Stimulated activated CD8-positive, alpha-beta memory T cell treated with anti-CD3 and anti-CD28 coated beads, Interleukin-7, amount 100 ng/mL, for 1 hour (primary cell): Measurements from ENCODE around the gene ANKRD28.
A peak's percentile ranks its signal among the peaks of the same experiment; 100 is the strongest.
"Not testable (repeated sequence)": the region's sequence is repeated elsewhere in the genome, so short reads cannot be mapped to it uniquely, and the experiment has no call there.

Experiments used
- DNase-seq, 2 donors: peaks; one replicate each; pipeline ENCODE4 v3.0.0-alpha.2; 2020; ENCODE audit warnings: low read depth in 2 of 2

The ANKRD28 gene

DNA sequence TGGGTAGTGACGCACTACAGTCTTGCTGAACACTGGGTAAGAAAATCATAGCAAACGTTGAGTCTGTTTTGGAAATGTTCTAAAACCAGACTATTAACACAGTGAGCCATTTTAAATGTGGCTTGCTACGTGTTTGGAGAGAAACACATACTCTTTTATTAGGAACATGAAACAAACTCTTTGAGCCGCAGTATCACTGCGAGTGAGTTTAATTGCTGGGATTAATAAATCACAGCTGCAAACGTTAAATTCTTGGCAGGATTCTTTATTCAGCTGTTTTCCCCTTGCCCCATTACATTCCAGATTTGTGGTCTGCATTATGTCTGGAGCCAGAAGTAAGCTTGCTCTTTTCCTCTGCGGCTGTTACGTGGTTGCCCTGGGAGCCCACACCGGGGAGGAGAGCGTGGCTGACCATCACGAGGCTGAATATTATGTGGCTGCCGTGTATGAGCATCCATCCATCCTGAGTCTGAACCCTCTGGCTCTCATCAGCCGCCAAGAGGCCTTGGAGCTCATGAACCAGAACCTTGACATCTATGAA lies 162.6 kb downstream of the ANKRD28 start:
- DNase-seq, result no peak

DNA sequence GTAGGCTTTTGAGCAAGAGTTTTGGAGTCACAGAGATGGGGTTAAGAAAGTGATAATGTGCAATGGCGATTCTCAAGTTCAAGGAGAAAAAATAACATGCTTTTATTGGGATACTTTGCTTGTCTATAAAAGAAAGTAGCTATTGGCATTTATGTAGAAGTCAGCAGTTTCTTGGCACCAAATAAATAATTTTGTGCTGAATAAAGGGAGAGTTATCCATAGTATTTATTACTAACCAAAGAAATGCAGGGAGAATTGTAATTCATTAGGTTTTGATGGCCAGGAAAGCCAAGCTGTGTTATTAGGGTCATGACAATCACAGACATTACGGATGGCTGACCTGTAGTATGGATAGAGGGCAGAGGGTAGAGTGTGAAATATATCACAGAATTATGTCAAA lies 163.1 kb downstream of the ANKRD28 start:
- DNase-seq, result no peak

DNA sequence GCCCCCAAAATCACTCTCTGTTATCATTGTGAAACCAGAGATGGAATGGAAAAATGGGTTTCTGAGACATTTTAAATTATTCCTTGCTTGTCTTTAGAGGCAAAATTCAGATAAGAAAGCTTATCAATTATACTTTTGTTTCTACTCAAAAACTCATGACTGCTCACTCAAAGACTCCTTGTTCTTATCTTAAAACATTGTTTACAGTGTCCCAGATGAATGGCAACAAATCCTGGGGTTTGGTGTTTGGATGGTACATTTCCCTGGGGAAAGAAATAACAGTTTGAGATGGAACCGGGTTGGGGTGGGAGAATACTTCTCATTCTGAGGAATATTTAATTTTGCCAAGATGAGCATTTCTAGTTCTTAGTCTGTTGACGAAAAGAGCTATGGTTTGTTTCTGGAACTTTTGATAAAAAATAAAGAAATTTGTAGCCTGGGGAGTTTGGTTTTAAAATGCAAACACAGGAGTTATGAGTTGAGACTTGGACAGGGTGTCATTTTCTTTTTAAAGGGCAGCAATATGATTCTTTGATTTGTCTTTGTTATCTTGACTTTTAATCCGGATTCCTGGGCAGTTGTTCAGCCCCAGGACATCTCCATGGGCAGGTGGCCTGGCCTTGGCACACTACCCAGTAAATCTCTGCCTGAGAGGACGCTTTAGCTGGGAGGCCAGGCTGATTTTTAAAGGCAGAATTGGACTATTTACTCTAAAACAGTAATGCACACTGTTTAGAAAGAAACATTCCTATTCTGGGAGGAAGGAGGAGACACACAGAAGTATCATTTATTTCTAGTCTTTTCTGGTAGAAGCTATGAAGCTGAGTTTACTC lies 163.8 kb downstream of the ANKRD28 start:
- no peak for DNase-seq

DNA sequence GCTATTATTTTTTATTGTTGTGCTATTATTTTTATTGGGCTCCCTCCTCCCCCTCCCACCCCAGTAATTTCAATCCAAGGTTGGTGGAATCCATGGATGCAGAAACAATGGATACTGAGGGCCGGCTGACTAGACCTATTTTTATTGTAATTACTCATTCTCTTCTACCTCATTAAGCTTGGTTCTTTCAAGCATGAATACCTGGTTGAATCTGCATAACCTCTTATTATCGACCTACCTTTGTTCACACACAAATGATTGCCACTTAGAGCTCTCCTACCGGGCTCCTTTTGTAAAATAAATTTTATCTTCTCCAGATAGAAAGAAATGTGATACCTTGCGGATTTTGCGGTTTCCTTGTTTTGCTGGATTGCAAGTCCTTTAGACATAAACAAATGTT lies 164.6 kb downstream of the ANKRD28 start:
- DNase-seq, result no peak

DNA sequence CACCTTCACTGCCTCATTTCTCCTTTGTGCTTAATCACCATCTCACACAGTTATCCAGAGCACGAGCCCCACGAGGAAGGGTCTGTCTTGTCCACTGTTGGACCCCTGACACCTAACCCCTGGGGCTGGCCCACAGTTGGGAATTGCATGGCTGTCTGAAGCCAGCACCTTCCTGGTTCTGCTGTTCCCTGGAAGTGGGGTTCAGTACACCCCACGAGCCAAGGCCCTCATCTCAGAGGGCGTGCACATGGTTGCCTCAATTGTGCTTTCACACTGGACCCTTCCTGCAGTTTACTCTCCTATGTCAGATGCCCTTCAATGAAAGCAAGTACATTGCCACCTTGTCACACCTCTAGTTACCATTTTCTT lies 165.6 kb downstream of the ANKRD28 start:
- DNase-seq, result no peak

DNA sequence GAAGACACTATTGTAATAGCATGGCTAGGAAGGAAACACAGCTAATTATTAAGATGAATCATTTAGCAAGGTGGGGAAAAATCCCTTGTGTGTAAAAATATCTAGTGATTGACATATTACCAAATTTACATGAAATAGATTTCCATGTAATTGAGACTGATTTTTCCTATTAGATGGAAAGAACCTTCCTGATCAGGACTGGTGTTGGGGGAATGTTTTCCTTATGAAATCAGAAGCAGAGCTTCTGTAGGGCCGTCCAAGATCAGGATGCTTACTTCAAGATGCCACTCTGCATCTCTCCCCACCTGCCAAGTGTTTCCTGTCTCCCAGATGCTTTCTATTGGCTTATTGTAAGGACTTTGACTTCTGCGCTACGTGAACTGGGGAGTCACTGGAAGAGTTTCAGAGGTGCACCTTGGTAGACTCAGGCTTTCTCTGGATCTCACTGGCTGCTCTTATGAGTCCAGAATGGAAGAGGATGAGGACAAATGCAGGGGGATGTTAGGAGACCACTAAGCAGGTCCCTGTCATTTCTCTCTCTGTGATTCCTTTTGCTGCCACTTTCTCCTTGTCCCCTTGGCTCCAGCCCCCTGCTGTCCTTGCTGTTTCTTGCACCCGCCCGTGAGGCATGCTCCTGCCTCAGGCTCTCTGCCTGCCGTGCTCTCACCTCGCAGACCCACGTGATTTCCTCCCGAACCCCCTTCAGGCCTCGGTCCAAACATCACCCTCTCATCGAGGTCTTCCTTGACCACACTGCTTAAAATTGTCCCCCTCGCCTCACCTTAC lies 166.2 kb downstream of the ANKRD28 start:
- no peak for DNase-seq

DNA sequence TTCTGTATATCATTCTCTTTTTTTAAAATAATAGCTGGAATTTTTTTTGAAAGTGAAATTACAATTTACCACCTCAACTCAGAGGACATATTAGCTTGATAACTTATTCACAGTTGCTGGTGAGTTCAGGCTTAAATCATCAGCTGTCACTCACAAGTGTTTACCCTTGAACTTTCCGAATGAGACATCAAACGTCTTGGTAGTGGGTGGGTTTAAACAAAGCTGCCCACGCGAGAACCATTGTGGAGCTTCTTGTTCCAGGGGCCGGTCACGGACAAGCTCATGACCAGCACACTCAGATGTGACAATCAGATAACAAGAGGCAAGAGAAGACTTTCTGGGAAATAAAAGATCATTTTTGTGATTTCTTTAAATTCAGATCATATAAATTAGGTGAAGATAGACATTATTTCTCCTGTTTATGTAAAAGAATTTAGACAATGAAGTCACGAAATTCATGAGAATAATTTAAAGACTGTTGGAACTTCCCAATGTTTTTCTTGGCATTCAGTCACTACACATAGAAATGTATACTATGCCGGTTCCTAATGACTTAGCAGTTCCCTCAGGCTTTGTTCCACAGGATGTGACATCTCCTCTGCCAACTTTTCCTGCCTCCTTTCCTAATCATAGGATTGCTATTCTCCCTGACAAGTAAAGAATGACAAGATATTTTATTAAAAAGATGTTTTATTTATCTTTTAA lies 167.0 kb downstream of the ANKRD28 start:
- DNase-seq, result no peak

DNA sequence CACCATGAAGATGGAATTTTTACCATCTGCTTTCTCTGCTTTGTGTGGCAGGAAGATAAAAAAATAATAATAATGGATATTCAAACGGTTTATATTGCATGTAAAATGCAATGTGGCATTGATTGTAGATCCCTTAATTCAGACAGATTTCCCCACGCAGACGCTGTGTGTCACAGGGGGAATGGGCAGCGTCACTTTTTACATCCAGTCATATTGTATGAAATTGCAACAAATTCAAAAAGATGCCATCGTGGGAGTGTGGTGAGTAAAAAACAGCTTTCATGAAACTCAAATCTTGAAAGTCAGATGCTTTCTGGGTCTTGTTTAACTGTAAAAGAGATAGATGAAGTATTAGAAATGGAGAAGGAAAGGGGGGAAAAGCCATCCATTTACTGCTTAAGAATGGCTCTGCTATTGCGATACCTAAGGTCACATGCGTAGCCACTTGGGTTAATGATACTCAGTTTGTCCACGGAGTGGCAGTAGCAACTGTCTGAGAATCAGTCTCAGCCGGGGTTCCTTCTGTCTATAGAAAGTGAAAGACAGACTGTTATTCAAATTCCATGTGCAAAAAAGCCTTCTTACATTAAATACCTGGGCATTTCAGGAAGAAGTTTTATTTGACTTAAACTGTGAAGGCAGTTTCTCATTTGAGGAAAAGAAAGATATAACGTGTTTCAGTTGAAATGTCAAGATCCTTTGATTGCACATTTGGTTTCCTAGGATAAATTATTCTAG lies 167.8 kb downstream of the ANKRD28 start:
- DNase-seq, result peak in 1 of 2 donors; percentile 26

DNA sequence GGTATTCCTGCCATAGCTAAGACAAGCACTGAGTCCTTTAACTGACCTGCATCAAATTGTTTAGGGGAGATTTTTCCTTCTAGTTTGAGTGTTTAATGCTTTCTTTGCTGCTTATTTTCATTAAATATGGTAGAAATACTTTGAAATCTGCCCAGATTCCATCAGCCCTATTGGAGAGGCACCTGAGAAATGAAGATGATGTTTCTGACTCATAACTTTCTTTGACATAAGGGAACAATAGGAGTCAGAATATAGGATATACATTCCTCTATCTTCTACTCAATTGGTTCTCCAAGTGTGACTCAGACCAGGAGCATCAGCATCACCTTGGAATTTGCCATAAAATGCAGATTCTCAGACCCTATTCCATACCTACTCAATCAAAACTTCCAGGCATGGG lies 168.8 kb downstream of the ANKRD28 start:
- DNase-seq, result no peak

DNA sequence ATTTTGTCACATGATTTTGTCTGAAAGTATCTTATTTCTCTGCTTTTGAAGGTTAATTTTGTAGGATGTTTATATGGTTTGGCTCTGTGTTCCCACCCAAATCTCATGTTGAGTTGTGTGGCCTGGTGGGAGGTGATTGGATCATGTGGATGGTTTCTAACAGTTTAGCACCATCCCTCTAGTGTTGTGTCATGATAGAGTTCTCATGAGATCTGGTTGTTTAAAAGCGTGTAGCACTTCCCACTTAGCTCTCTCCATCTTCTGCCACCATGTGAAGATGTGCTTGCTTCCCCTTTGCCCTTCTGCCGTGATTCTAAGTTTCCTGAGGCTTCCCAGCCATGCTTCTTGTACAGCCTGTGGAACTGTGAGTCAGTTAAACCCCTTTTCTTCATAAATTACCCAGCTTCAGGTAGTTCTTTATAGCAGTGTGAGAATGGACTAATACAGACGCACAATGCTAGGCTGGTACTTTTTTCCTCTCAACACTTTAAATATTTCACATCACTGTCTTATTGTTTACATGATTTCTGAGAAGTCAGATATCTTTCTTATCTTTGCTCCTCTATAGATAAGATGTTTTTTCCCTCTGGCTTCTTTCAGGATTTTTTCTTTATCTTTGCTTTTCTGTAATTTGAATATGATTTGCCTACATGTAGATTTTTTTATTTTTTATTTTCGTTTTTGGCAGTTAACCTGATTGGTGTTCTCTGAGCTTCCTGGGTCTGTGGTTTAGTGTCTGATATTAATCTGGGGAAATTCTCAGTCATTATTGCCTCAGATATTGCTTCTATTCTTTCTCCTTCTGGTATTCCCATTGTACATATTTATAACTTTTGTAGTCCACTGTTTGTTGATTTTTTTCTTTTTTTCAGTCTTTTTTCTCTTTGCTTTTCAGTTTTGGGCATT lies 174.0 kb downstream of the ANKRD28 start:
- no peak for DNase-seq

DNA sequence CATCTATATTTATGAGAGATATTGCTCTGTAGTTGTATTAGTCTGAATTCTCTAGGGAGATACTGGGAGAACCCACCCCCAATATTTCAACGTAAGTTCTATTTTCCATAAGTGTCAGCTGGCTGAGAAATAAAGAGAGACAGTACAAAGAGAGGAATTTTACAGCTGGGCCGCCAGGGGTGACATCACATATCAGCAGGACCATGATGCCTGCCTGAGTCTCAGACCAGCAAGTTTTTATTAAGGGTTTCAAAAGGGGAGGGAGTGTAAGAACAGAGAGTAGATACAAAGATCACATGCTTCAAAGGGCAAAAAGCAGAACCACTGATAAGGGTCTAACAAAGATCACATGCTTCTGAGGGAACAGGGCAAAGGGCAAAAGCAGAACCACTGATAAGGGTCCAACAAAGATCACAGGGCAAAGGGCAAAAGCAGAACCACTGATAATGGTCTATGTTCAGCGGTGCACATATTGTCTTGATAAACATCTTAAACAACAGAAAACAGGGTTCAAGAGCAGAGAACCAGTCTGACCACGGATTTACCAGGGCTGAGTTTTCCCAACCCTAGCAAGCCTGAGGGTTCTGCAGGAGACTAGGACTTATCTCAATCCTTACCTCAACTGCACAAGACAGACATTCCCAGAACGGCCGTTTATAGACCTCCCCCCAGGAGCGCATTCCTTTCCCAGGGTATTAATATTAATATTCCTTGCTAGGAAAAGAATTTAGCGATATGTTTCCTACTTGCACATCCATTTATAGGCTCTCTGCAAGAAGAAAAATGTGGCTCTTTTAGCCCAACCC lies 177.9 kb downstream of the ANKRD28 start:
- DNase-seq, result not testable (repeated sequence)
